ENCODE results near the gene CYP26B1. TPM values are rescaled to one million over a fixed set of nuclear protein-coding genes. Genes with fewer than 3 reads are reported as not detected.

Gene CYP26B1
- total RNA-seq, 1 donor from 2014 or later, result not detected

GRCh38 chr2:72134408-72134996 is 13.2 kb downstream of the CYP26B1 start:
- no peaks in the 10 kb centered on the region for H3K9me3 Mint-ChIP-seq
- H3K27me3 Mint-ChIP-seq, result no peaks in the 10 kb centered on the region

GRCh38 chr2:72133721-72134407 is 13.8 kb downstream of the CYP26B1 start:
- Mint-ChIP-seq H3K27ac (no peak overlapping the region), H3K27me3 (no peaks in the 10 kb centered on the region), H3K9me3 (no peaks in the 10 kb centered on the region), H3K4me3 (no peak overlapping the region), H3K36me3 (ENCODE audit: low read depth) (no peaks in the 10 kb centered on the region), H3K4me1 (no peaks in the 10 kb centered on the region)
- intact Hi-C loops (cut with micrococcal nuclease), result no loop called here
- DNase-seq, result no peak

More at GRCh38 chr2:72134408-72134996, 13.2 kb downstream of the CYP26B1 start:
- Mint-ChIP-seq H3K4me3 (no peak overlapping the region), H3K4me1 (no peaks in the 10 kb centered on the region), H3K36me3 (ENCODE audit: low read depth) (no peaks in the 10 kb centered on the region), H3K27ac (no peak overlapping the region)
- DNase-seq, result no peak
- intact Hi-C loops (cut with micrococcal nuclease), result no loop called here

- H3K9me3 Mint-ChIP-seq, result no peaks in the 10 kb centered on the region
Observed at GRCh38 chr2:72132981-72133720, 14.5 kb downstream of the CYP26B1 start.

GRCh38 chr2:72131916-72132841 is 15.5 kb downstream of the CYP26B1 start:
- H3K27me3 Mint-ChIP-seq, result no peaks in the 10 kb centered on the region
- intact Hi-C loops (cut with micrococcal nuclease), result no loop called here
- H3K4me1 Mint-ChIP-seq, result no peaks in the 10 kb centered on the region
- no peak overlapping the region for H3K27ac Mint-ChIP-seq
- H3K4me3 Mint-ChIP-seq, result no peak overlapping the region
- no peaks in the 10 kb centered on the region for H3K9me3 Mint-ChIP-seq
- no peaks in the 10 kb centered on the region for H3K36me3 Mint-ChIP-seq (ENCODE audit: low read depth)
- no peak for DNase-seq

More at GRCh38 chr2:72132981-72133720, 14.5 kb downstream of the CYP26B1 start:
- no peaks in the 10 kb centered on the region for H3K4me1 Mint-ChIP-seq
- intact Hi-C loops (cut with micrococcal nuclease), result no loop called here
- H3K4me3 Mint-ChIP-seq, result no peak overlapping the region
- no peaks in the 10 kb centered on the region for H3K27me3 Mint-ChIP-seq
- no peaks in the 10 kb centered on the region for H3K36me3 Mint-ChIP-seq (ENCODE audit: low read depth)
- DNase-seq, result no peak
- no peak overlapping the region for H3K27ac Mint-ChIP-seq

- Mint-ChIP-seq H3K27me3 (no peaks in the 10 kb centered on the region), H3K4me1 (no peaks in the 10 kb centered on the region), H3K9me3 (no peaks in the 10 kb centered on the region), H3K36me3 (ENCODE audit: low read depth) (no peaks in the 10 kb centered on the region), H3K4me3 (no peak overlapping the region), H3K27ac (no peak overlapping the region)
- intact Hi-C loops (cut with micrococcal nuclease), result no loop called here
- no peak for DNase-seq
Observed at GRCh38 chr2:72131371-72131891, 16.2 kb downstream of the CYP26B1 start.

- Mint-ChIP-seq H3K27ac (no peak overlapping the region), H3K27me3 (no peaks in the 10 kb centered on the region), H3K9me3 (no peaks in the 10 kb centered on the region)
Observed at GRCh38 chr2:72130659-72131360, 16.9 kb downstream of the CYP26B1 start.

GRCh38 chr2:72129681-72130340 is 17.9 kb downstream of the CYP26B1 start:
- Mint-ChIP-seq H3K4me3 (no peak overlapping the region), H3K9me3 (no peaks in the 10 kb centered on the region), H3K4me1 (no peaks in the 10 kb centered on the region), H3K27me3 (no peaks in the 10 kb centered on the region), H3K36me3 (ENCODE audit: low read depth) (no peaks in the 10 kb centered on the region), H3K27ac (no peak overlapping the region)
- intact Hi-C loops (cut with micrococcal nuclease), result no loop called here
- no peak for DNase-seq

More at GRCh38 chr2:72130659-72131360, 16.9 kb downstream of the CYP26B1 start:
- DNase-seq, result no peak
- Mint-ChIP-seq H3K4me3 (no peak overlapping the region), H3K4me1 (no peaks in the 10 kb centered on the region), H3K36me3 (ENCODE audit: low read depth) (no peaks in the 10 kb centered on the region)
- intact Hi-C loops (cut with micrococcal nuclease), result no loop called here

GRCh38 chr2:72128843-72129227 is 18.8 kb downstream of the CYP26B1 start:
- Mint-ChIP-seq H3K27ac (no peak overlapping the region), H3K4me3 (no peak overlapping the region), H3K27me3 (no peaks in the 10 kb centered on the region), H3K4me1 (no peaks in the 10 kb centered on the region), H3K36me3 (ENCODE audit: low read depth) (no peaks in the 10 kb centered on the region), H3K9me3 (no peaks in the 10 kb centered on the region)
- no peak for DNase-seq
- intact Hi-C loops (cut with micrococcal nuclease), result no loop called here

GRCh38 chr2:72128059-72128842 is 19.4 kb downstream of the CYP26B1 start:
- Mint-ChIP-seq H3K27me3 (no peaks in the 10 kb centered on the region), H3K4me1 (no peaks in the 10 kb centered on the region), H3K9me3 (no peaks in the 10 kb centered on the region), H3K4me3 (no peak overlapping the region), H3K27ac (no peak overlapping the region), H3K36me3 (ENCODE audit: low read depth) (no peaks in the 10 kb centered on the region)
- intact Hi-C loops (cut with micrococcal nuclease), result no loop called here
- no peak for DNase-seq

GRCh38 chr2:72127401-72128058 is 20.1 kb downstream of the CYP26B1 start:
- Mint-ChIP-seq H3K9me3 (no peaks in the 10 kb centered on the region), H3K27ac (no peak overlapping the region), H3K4me1 (no peaks in the 10 kb centered on the region), H3K27me3 (peaks cover 2% of the 10 kb centered on the region), H3K4me3 (no peak overlapping the region), H3K36me3 (ENCODE audit: low read depth) (no peaks in the 10 kb centered on the region)
- no peak for DNase-seq
- intact Hi-C loops (cut with micrococcal nuclease), result no loop called here

- H3K4me1 Mint-ChIP-seq, result no peaks in the 10 kb centered on the region
- no peak overlapping the region for H3K27ac Mint-ChIP-seq
- H3K27me3 Mint-ChIP-seq, result peaks cover 2% of the 10 kb centered on the region
- H3K9me3 Mint-ChIP-seq, result no peaks in the 10 kb centered on the region
- intact Hi-C loops (cut with micrococcal nuclease), result no loop called here
- no peak for DNase-seq
- no peak overlapping the region for H3K4me3 Mint-ChIP-seq
- no peaks in the 10 kb centered on the region for H3K36me3 Mint-ChIP-seq (ENCODE audit: low read depth)
Observed at GRCh38 chr2:72126186-72127100, 21.2 kb downstream of the CYP26B1 start.

All from activated CD4-positive, alpha-beta T cell treated with anti-CD3 and anti-CD28 coated beads, Interleukin-2, amount 10 ng/mL, durations not matched to agents 24 days and 14 days (primary cell).